Stimulated activated CD8-positive, alpha-beta memory T cell treated with anti-CD3 and anti-CD28 coated beads, Interleukin-12 subunit alpha, Interleukin-12 subunit beta, amount 100 ng/mL, for 24 hours (primary cell): Measurements from ENCODE around the gene CEP63.
"Not testable (repeated sequence)": the region's sequence is repeated elsewhere in the genome, so short reads cannot be mapped to it uniquely, and the experiment has no call there.

ENCODE experiments used
- DNase-seq: peaks from one replicate; pipeline ENCODE4 v3.0.0-alpha.2; 2020; ENCODE audit errors: extremely low read depth

The CEP63 gene

DNA sequence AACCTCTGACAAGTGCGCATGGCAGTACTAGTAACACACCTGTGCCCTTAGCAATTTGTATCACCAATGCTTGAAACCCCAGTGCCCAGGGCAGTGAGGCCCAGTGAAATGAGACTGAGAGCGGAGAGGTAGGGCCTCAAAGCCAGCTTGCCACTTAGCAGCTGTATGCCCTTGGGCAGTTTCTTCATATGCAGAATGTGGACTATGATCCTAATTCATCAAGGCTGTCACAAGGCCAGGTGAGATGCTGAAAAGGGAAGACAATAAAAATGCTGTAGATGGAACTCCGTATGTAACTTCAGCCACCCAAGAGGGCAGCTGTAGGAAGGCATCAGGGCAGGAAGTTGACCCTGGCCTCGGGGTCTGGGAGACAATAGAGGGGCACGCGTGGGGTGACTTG lies 90.6 kb downstream of the CEP63 start:
- no peak for DNase-seq

DNA sequence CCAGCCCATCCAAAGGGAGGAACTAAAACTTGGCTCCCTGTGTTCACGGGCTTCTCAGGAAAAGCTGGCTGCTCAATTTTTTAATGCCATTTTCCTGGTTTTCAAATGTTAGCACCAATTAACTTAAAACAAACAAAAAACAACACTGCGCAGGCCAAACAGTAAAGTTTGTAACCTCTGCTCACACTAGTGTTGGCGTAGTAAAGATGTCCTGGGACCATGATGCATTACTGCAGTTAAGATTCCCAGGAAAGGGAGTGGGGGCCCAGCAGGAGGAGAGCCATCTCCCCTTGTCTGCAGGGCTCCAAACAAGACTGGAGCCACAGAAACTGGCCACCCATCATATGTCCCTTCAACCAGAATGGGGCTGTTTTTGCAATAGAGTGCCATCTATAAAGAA lies 91.0 kb downstream of the CEP63 start:
- DNase-seq: no peak

DNA sequence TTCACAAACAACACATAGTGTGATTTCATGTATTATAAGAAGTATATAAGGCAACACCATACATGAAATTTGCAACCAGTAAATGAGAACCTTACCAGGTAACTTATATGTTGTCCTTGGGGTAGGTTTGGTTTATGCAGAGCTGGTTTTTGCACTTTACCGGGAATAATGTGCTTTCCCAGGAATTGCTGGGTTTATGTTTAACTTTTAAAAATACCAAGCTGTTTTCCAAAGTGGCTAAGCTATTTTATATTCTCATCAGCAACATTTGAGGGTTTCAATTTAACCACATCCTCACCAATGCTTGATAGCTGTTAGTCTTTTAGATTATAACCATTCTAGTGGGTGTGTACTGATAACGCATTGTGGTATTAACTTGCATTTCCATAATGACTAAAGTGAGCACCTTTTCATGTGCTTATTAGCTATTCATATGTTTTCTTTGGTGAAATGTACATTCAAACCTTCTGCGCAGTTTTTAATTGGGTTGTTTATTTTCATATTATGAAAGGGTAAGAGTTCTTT lies 93.3 kb downstream of the CEP63 start:
- DNase-seq: no peak

DNA sequence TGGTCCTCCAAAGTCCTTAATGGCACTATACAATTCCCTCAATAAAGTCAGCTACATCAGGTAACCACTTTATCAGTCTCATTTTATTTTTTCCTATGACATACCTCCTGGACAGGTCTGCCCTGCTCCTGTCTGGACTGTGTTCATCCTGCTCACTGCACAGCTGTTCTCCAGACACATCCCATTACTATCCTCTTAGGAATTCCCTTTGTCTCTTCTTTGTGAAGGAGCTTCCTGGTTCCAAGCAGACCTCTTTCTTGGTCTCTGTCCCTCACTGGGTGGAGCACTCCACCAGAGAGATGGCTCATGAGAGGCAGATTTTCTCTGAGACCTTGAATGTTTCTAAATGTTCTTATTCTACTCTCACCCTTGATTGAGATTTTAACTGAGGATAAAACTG lies 104.9 kb downstream of the CEP63 start:
- DNase-seq: no peak

DNA sequence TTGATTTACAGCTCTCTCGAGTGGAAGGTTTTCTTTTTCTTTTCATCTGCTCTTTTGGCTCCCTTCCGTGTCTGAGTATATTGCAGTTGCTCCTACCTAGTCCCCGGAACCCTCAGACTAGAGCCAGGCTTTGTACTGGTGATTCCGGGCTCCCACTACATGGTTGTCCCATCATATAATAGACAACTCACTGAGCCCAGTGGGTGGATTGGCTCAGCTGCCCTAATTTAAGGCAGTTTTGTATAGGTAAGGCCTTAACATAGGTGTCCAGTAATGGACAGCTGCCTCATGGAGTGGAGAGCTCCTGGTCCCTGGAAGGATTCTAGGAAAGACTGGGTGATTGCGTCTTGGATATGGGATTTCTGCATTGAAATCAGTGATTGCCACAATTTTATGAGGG lies 106.9 kb downstream of the CEP63 start:
- no peak for DNase-seq

DNA sequence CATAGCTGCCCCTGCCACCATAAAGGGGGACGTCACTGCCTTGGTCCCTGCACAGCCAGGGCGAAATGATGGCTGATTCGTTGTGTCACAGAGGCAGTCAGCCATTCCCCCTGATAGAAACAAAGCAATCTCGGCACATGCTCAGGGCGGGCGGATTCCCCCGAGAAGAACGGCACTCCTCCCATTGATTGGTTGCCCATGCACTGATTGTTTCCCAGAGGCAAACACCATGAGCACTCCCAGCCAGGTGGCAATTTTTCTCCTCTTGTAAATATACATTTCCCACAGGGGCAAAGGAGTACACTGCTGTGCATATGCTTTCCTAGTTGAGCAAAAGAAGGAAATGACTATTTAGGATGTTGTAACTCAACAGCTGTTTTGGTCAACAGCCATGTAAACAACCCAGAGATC lies 108.5 kb downstream of the CEP63 start:
- no peak for DNase-seq

DNA sequence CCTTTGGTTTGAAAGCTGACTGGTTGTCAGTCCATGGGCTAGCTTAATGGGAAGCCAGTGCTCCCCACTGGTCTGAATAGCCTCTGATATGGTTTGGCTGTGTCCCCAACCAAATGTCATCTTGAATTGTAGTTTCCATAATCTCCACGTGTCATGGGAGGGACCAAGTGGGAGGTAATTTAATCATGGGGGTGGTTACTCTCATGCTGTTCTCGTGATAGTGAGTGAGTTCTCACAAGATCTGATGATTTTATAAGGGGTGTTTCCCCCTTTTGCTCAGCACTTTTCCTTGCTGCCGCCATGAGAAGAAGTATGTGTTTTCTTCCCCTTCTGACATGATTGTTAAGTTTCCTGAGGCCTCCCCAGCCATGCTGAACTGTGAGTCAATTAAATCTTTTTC lies 109.1 kb downstream of the CEP63 start:
- DNase-seq: not testable (repeated sequence)

DNA sequence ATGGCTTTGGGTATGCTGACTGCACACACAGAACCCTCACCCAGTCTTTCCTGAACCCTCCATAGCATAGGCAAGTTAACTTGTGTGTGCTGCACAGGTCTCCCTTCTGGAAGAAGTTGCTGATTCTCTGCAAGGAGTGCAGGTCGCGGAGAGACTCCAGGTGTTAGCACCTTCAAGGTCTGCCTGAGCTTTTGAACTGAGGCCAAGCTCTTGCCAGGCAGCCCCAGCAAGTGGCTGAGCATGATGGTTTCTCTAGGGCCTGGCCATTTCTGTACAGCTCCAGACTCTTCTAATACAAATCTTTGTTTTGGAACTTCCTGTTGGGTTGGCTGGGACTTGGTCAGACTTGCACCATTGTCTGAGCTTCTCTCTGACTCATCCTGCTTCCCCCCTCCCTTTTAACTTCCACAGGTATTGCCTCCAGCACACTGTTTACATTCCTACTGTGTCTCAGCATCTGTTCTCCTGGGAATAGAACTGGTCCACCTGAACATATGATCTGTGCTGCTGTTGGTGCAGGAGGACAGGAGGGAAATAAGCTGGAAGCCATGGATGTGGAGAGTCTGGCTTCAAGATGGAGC lies 111.6 kb downstream of the CEP63 start:
- no peak for DNase-seq

DNA sequence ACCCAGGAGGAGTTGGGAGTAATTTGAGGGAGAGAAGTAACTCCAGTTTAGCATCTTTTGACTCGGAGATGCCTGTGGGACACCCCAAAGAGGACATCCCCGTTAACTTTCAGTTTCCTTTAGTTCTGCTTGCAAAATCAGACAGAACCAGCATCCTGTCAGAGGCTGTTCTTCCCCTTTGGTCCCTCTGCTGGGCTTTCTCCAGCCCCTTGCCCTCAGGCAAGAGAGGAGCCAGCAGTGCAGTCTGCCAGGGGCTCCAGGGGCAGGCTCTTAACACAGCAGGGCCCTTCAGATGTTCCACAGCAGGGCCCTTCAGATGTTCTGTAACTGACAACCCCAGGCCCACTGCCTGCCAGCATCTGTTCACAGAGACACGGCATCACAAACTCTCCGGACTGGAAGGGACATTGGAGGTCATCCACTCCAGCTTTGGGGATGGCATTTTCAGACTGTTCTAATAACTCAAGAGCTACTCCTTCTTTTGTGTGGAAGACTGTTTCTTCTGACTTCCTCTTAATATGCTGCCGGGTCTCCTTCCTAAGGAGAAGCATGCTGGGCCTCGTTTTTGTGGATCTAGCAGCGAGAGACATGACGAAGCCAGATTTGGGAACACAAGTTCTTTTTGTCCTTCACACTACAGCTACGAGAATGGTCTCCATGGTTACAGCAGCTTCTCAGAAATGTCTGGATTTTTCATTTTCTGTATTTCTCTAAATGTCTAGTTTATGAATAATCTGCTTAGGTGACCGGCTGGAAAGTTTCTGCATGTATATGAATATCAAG lies 113.1 kb downstream of the CEP63 start:
- DNase-seq: no peak

DNA sequence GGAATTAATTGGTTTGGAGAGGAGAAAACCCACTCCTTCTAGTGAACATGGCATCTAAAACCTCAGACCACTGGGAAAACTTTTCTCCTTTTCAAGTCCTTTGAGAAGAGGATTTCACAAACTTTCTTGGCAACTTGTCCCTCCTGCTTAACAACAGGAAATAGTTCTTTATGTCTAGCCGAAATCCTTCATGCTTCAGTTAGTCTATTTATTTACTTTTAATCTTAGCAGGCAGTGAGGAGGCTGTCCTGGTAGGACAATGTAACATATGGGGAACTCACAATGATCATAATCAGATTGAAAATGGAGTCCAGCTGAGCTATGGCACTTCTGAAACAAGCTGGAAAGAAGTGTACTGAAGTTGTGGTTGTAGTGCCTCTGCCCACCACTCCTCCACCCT lies 114.3 kb downstream of the CEP63 start:
- no peak for DNase-seq

DNA sequence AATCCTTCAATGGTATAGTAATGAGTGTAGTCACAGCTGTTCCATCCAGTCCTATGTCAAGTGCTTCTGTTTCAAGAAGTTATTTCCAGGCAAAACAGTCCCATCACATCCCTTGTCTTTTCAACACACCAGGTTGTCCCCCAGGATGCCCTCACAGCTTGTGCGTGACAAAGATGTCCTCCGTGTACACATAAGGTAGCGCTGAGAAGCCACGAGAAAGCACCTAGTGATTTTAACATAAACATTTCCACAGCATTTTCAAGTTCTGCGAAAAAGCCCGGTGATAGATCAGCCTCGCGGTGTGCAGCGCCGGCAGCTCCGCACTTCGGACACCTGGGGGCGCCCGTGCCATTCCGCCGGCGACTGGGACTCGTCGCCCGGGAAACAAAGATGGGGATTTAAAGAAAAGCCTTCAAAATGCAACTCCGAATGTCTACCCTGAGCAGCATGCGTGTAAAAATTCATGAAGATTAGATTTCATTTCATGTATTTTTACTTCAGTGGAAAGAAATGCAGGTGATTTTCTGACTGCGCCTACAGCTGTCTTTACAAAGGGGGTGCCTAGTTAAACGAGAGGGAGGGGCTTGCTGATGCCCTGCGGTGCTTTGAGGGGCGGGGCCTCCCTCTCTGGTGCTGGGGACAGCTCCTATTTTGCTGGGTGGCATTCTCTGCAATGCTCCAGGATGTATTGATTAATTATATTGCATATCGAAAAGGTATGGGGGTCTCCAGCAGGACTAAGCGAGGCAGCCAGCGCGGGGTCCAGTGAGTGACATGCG lies 115.0 kb downstream of the CEP63 start:
- DNase-seq: peak; percentile 26

DNA sequence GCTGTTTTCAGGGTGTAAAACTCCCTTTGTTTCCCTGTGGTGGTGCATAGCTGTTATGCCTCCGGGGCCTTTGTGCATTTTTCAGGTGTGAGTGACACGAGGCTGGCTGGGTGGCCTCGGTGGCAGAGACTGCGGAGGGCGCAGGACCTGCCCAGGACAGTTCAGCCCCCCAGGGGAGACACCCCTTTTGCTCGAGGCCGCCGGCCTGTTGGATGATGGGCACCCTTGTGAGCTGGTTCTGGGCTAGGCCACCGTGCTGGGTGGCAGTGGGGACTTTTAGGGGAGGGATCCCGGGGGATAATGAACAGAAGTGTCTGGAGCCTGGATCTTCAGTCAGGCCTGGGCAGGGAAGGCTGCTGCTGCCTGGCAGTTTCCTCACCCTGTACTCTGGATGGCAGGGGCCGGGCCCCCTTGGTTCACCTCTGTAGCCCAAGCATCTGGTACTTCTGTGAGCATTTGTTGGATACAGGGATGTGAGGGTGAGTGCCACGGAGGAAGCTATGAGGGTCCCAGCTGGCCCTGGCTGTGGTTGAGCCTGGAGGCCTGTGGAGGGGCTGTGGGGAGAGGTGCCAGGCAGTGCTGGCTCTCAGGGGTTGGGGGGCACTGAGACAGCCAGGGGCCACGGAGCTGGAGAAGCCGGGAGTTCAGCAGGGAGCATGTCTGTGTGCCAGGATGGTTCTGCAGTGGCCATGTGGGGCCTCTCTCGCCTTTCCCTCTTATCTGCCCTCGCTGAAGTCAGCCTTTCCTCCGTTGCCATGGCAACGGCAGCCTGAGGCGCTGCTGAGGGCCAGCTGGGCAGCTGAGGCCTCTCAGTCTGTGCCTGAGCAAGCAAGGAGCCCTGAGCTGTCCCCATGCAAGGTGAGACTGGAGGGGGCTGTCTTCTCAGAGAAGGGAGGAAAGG lies 115.9 kb downstream of the CEP63 start:
- no peak for DNase-seq

DNA sequence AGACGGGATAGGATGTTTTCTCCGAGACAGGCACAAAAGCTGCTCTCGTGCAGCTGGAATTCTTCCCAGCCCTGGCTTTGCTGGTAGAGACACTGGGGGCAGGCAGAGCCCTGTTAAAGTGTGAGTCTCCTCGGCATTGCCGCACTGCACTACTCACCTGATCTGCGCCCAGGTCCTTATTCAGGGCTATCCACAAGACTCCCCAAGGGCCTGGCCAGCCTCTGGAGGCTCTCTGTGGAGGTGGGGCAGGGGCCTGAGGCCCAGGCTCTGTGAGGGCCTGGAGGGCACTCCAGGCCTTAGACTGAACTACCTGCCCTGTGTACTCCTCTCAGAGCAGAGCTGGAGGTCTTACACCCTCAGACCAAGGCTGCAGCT lies 116.6 kb downstream of the CEP63 start:
- no peak for DNase-seq

DNA sequence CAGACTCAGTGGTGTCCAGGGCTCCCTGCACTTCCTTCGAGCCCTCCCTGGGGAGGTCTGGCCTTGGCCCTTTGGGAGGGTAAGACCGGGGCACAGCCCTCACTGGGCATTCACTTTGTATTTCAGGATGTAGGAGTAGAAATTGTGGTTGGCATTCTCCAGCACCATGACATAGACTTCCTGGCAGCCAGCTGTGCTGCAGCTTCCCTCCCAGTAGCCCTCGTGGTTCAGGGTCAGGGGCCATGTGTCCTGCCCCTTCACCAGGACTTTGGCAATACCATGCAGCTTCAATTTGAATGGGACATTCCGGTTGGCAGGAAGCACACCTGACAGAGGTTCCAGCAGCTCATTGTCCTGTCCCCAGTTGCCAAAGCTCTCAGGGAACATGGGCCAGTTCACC lies 117.6 kb downstream of the CEP63 start:
- DNase-seq: no peak

DNA sequence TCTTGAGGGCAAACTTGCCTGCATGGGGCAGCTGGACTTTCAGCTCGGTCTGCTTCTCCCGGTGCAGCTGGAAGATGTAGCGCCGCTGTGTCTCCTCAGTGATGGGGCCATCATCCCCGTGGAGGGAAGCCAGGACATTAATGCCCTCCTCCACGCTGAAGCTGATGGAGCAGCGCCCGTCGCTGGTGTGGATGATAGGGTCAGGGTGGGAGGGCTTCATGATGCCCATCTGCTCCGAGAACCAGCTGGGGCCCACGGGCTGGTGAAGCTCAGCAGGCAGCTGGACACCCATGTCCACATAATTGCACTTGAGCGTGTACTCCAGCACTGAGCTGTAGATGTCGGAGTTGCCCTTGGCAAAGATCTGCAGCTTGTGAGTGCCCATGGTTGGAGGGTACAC lies 118.1 kb downstream of the CEP63 start:
- no peak for DNase-seq

DNA sequence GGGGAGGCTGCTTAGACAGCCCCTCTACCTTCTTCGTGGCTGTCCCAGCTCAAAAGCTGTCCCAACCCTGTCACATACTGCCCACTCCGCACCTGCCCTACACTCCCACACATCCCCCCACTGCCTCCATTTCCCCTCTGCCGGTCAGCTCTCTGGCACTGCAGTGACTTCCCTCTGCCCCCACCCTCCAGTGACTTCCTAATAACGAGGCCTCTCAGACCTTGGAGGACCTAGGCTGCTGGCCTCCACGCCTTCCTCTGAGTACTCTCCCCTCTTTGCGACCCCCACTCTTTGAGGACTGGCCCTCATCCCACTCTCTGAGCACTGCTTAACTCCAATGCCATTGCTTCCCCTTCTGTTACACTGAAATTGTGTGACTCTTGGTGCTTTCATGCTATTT lies 119.7 kb downstream of the CEP63 start:
- DNase-seq: no peak

DNA sequence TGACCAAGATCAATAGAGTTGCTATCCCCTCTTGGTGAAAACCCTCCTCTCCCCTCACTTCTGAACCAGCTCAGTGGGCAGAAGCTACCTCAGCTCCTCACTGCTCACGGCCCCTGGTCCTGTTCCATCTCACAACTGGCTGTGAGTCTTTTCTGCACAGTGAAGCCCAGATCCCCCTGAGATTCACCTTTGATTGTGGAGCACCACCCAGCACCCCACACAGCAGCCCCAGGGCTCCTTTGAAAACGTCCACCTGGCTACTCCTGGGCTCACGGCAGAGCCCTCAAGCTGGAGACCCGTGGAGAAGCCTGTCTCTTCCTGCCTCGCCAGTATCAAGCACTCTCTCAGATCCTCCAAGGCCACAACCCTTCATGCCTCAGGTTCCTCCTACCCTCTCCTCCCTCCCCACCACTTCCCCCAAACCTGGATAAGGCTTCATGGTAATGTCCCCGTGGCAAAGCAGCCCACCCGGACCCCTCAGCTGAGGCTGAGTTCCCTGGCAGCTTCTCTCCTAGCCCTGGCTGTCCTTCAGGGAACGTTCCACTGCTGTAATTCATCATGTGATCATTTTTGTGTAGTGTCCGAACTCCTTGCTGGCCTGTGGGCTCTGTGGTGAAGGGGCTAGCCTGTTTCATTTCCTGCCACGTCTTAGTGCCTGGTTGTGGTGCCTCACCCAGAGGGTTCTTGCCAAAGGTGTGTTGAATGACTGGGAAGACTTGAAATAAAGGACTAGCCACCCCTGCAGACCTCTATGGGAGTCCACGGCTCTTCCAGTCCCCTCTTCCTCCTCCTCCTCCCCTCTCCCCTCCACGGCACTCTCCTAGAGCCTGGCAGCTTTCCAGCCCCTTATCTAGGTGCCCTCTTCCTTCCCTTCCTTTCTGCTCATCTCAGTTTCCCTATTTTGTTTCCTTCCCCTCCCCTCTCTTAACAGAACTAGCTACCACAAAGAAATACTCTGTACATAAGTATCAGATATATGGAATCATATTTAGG lies 120.5 kb downstream of the CEP63 start:
- DNase-seq: no peak

DNA sequence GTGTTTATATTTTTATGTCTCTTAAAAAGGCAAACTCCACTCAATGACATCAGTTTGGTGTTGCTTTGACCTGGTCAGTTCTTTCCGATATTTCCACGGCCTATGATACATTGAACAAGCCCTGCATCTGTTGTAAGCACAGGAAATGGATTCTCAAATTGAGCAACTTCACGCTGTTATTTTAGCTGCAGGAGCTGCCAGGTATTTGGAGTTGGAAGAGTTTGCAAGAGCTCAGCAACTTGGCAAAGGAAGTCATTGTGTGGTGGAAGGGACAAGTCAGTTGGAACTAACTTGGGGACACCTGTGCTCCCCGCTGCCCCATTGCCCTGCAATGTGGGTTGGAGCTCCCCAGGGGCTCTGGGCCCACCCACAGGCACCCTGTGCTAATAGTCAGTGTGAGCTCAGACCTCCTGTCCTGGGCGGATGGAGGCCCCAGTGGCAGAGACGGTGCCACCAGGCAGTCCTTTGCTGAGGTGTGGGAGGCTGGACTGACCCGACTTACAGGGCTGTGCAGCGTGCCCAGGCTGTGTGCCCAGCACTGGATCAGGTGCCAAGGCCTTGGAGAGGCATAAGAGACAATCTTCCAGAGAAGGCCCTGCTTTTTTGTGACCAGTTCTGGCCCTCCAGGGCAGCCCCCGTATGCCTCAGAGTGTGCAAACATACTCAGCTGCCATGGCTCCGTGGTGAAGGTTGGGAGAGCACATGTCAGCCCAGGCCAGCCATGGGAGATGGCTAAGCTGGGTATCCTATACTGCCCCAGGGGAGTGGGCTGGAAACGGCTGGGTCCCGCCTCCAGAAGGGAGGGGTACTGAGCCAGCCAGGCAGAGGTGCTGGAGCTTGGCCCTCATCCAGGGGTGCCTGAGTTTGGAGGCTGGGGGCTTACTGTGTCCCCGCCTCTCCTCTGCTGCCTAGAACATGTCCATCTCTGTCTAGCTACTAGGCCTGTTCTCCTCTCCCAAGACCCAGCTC lies 121.5 kb downstream of the CEP63 start:
- no peak for DNase-seq

DNA sequence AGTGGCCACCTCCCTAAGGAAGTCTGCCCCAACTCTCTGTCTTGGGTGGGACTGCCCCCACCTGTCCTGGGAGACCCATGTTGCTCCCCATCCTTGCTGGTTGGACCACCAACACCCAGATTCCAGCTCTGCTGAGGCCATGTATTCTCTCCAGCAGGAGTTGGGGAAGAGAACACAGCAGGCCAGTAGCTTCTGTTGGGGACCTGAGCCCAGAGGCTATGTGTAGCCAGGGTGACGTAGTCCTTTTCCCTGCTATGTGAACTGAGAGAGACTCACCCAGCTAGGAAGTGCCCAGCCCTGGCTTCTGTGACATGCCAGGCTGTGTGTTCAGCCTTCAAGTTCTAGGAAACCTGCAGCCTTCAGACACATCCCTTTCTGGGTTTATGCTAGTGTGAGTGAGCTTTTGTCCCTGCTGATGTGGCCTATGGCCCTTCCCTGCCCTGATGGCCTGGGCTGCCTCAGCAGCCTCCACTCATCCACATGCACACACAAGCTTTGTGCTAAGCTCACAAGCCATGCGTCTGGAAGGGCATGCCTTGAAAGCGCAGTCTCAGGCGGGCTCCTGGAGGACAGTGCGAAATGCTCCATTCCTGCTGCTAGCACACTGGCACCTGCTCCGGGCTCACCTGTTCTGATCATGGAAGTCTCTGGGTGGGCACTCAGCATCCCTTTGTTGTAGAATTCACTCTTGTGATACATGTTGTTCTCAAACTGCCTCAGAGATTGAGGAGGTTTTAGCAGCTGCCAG lies 122.3 kb downstream of the CEP63 start:
- no peak for DNase-seq
